MM.1S (cell line): Measurements from ENCODE around the gene DIO3.

Experiments
- DNase-seq: peaks from one replicate; pipeline ENCODE4 v3.0.0-alpha.2; 2015
- H2AFZ ChIP-seq: fragments of 300-600 bp; sonication (generic); 2 replicates; pipeline ENCODE4 v1.6.0; 2016; ENCODE audit warnings: antibody characterized with exemption, low read length
- H3F3A ChIP-seq: fragments of 300-600 bp; sonication (generic); 2 replicates; pipeline ENCODE4 v1.6.1; 2016; ENCODE audit warnings: mild to moderate bottlenecking, antibody characterized with exemption, low read length, moderate library complexity, mixed read lengths; ENCODE audit not compliant: insufficient read depth
- H3K27ac ChIP-seq: fragments of 300-600 bp; sonication (generic); 2 replicates; pipeline ENCODE4 v1.5.1; 2016; ENCODE audit warnings: mild to moderate bottlenecking, low read length
- H3K27me3 ChIP-seq: fragments of 300-600 bp; sonication (generic); replicated peaks from 2 replicates; pipeline ENCODE4 v1.6.0; 2016; ENCODE audit warnings: low read length; ENCODE audit not compliant: insufficient read depth
- H3K36me3 ChIP-seq: fragments of 300-600 bp; sonication (generic); replicated peaks from 2 replicates; pipeline ENCODE4 v1.6.1; 2016; ENCODE audit warnings: mild to moderate bottlenecking, low read length, mixed read lengths; ENCODE audit not compliant: insufficient read depth
- H3K4me1 ChIP-seq: fragments of 300-600 bp; sonication (generic); 2 replicates; pipeline ENCODE4 v1.6.1; 2016; ENCODE audit warnings: low read length, mixed read lengths
- H3K4me2 ChIP-seq: fragments of 300-600 bp; sonication (generic); 2 replicates; pipeline ENCODE4 v1.6.0; 2016; ENCODE audit warnings: low read depth, low read length
- H3K4me3 ChIP-seq: fragments of 300-600 bp; sonication (generic); 2 replicates; pipeline ENCODE4 v1.5.1; 2016; ENCODE audit warnings: low read length, mixed read lengths
- H3K79me2 ChIP-seq: fragments of 300-600 bp; sonication (generic); 2 replicates; pipeline ENCODE4 v1.6.1; 2016; ENCODE audit warnings: mixed run types, low read length, mixed read lengths
- H3K9ac ChIP-seq: fragments of 300-600 bp; sonication (generic); 2 replicates; pipeline ENCODE4 v1.6.1; 2016; ENCODE audit warnings: low read length, mixed read lengths
- H3K9me2 ChIP-seq: fragments of 300-600 bp; sonication (generic); replicated peaks from 2 replicates; pipeline ENCODE4 v1.6.1; 2016; ENCODE audit warnings: mild to moderate bottlenecking, low read length, mixed read lengths; ENCODE audit not compliant: insufficient read depth
- H3K9me3 ChIP-seq: fragments of 300-600 bp; sonication (generic); replicated peaks from 2 replicates; pipeline ENCODE4 v1.6.1; 2016; ENCODE audit warnings: mild to moderate bottlenecking, low read length, mixed read lengths; ENCODE audit not compliant: insufficient read depth
- H4K20me1 ChIP-seq: fragments of 300-600 bp; sonication (generic); 2 replicates; pipeline ENCODE4 v1.6.1; 2016; ENCODE audit warnings: mild to moderate bottlenecking, low read length, moderate library complexity, mixed read lengths; ENCODE audit not compliant: insufficient read depth
- CTCF ChIP-seq: fragments of 300-600 bp; sonication (generic); IDR thresholded peaks from 2 replicates; pipeline ENCODE4 v1.5.1; 2016; ENCODE audit warnings: antibody characterized with exemption, low read length, mixed read lengths
- EZH2 ChIP-seq: fragments of 300-600 bp; sonication (generic); optimal IDR thresholded peaks from 2 replicates; pipeline ENCODE3; 2017; ENCODE audit warnings: low read depth, mild to moderate bottlenecking, antibody characterized with exemption, low read length, mixed read lengths
- EZH2phosphoT487 ChIP-seq: fragments of 300-600 bp; sonication (generic); IDR thresholded peaks from 2 replicates; pipeline ENCODE4 v1.6.1; 2018; ENCODE audit warnings: antibody characterized with exemption, low read length

DIO3 gene

GRCh38 chr14:101540481-101541462 is 20.5 kb upstream of the DIO3 start:
- H2AFZ ChIP-seq: no peak overlapping the region
- no peak for DNase-seq
- no peak overlapping the region for H3K4me3 ChIP-seq
- no peaks in the 10 kb centered on the region for H3K9me2 ChIP-seq
- H3K27ac ChIP-seq: no peak overlapping the region
- no peaks in the 10 kb centered on the region for H3F3A ChIP-seq
- H3K36me3 ChIP-seq: no peaks in the 10 kb centered on the region
- no peak overlapping the region for H3K9ac ChIP-seq
- no peaks in the 10 kb centered on the region for H3K9me3 ChIP-seq
- H3K79me2 ChIP-seq: no peaks in the 10 kb centered on the region
- TF ChIP-seq EZH2phosphoT487 (no peak), EZH2 (no peak), CTCF (no peak)
- no peak overlapping the region for H3K4me2 ChIP-seq
- no peaks in the 10 kb centered on the region for H3K4me1 ChIP-seq
- peaks cover 8% of the 10 kb centered on the region; the same call in 1 of the 2 replicates for H3K27me3 ChIP-seq
- H4K20me1 ChIP-seq: no peaks in the 10 kb centered on the region

- no peak overlapping the region for H3K27ac ChIP-seq
- H3K9me3 ChIP-seq: no peaks in the 10 kb centered on the region
- H4K20me1 ChIP-seq: no peaks in the 10 kb centered on the region
- H3K4me2 ChIP-seq: no peak overlapping the region
- no peak overlapping the region for H3K4me3 ChIP-seq
- no peaks in the 10 kb centered on the region for H3K4me1 ChIP-seq
- H3K79me2 ChIP-seq: no peaks in the 10 kb centered on the region
- no peak overlapping the region for H3K9ac ChIP-seq
- no peaks in the 10 kb centered on the region for H3F3A ChIP-seq
- no peak for DNase-seq
- H2AFZ ChIP-seq: no peak overlapping the region
- TF ChIP-seq EZH2phosphoT487: no peak
- TF ChIP-seq CTCF: no peak
- no peak for TF ChIP-seq EZH2
- H3K9me2 ChIP-seq: no peaks in the 10 kb centered on the region
- H3K36me3 ChIP-seq: no peaks in the 10 kb centered on the region
- peaks cover 7% of the 10 kb centered on the region; the same call in 1 of the 2 replicates for H3K27me3 ChIP-seq
Observed at GRCh38 chr14:101542391-101542790, 18.9 kb upstream of the DIO3 start.

- no peaks in the 10 kb centered on the region for H3K9me3 ChIP-seq
- H3K9ac ChIP-seq: no peak overlapping the region
- no peak for DNase-seq
- no peaks in the 10 kb centered on the region for H3K36me3 ChIP-seq
- H3K9me2 ChIP-seq: no peaks in the 10 kb centered on the region
- no peak overlapping the region for H3K27ac ChIP-seq
- H3K4me3 ChIP-seq: no peak overlapping the region
- no peak overlapping the region for H3K4me2 ChIP-seq
- H3K79me2 ChIP-seq: no peaks in the 10 kb centered on the region
- H2AFZ ChIP-seq: no peak overlapping the region
- H3K4me1 ChIP-seq: no peaks in the 10 kb centered on the region
- TF ChIP-seq CTCF (no peak), EZH2phosphoT487 (no peak), EZH2 (no peak)
- no peaks in the 10 kb centered on the region for H4K20me1 ChIP-seq
- H3F3A ChIP-seq: no peaks in the 10 kb centered on the region
- peaks cover 7% of the 10 kb centered on the region; the same call in 1 of the 2 replicates for H3K27me3 ChIP-seq
Observed at GRCh38 chr14:101543814-101544213, 17.5 kb upstream of the DIO3 start.
